HCT116 (cell line): Measurements from ENCODE around the gene FBN1. TPM values are rescaled to one million over a fixed set of nuclear protein-coding genes. Genes with fewer than 3 reads are reported as not detected.

Experiments used
- ATAC-seq: fragments of 200-7000 bp; cut with Tn5 transposase; 2 replicates; pipeline ENCODE4 v1.9.1; 2020; ENCODE audit warnings: mild to moderate bottlenecking, moderate library complexity
- BruUV-seq: library from RNA; stranded (reverse); fragments of 400-500 nt; replicated peaks from 2 replicates; lab custom pipeline; 2021; lab: Mats Ljungman, UMichigan
- CTCF ChIA-PET: fragments of 300-600 bp; sonication (Branson Sonifier 250); formaldehyde crosslinking; loops from one replicate; lab custom pipeline; 2021; ENCODE audit warnings: antibody characterized with exemption; lab: Charles Lee
- POLR2A ChIA-PET: fragments of 300-600, 350-600 bp; sonication (Branson Sonifier 250); formaldehyde crosslinking; loops from one replicate; lab custom pipeline; 2021; ENCODE audit warnings: antibody characterized with exemption; lab: Charles Lee
- RAD21 ChIA-PET, 2 experiments: fragments of 300-600 bp; sonication (Branson Sonifier 250); formaldehyde crosslinking; loops; one replicate each; lab custom pipeline; 2023; ENCODE audit warnings: low total read pairs in 2 of 2; ENCODE audit not compliant: uncharacterized antibody in 2 of 2, unreplicated experiment in 2 of 2, low non-redundant PET in 1 of 2; lab: Charles Lee
- DNase-seq: peaks from one replicate; pipeline ENCODE4 v3.0.0-alpha.2; 2010; ENCODE audit warnings: low read depth, low spot score
- H2AFZ ChIP-seq: fragments of 200-600 bp; shearing (Covaris generic), sonication (generic); 2 replicates; pipeline ENCODE4 v1.6.1; 2017; ENCODE audit warnings: low read depth, mixed run types, mixed read lengths, antibody characterized with exemption, low read length; ENCODE audit not compliant: poor library complexity, severe bottlenecking
- H3K27ac ChIP-seq: 2 replicates; pipeline ENCODE4 v1.5.1; 2012; ENCODE audit warnings: low read depth, low read length
- H3K27me3 ChIP-seq: fragments of 200-600 bp; sonication (generic); 2 replicates; pipeline ENCODE4 v1.6.1; 2016; ENCODE audit warnings: mixed run types, low read length, mixed read lengths; ENCODE audit not compliant: insufficient read depth
- H3K36me3 ChIP-seq, 2 experiments: fragments of 200-500 bp in 1 of 2; fragments of 200-600 bp in 1 of 2; sonication (Bioruptor generic) in 1 of 2; sonication (generic) in 1 of 2; 2 replicates each; pipeline versions ENCODE4 v1.5.1 to v1.6.1; 2014 to 2016; ENCODE audit warnings: low read length in 2 of 2, inconsistent platforms in 1 of 2, mixed read lengths in 1 of 2, mixed run types in 1 of 2; ENCODE audit not compliant: insufficient read depth in 2 of 2, control insufficient read depth in 1 of 2
- H3K4me1 ChIP-seq, 2 experiments: fragments of 200-600 bp in 1 of 2; sonication (generic) in 1 of 2; 2 replicates each; pipeline versions ENCODE4 v1.5.1 to v1.6.1; 2012 to 2017; ENCODE audit warnings: low read length in 2 of 2, inconsistent platforms in 1 of 2, mild to moderate bottlenecking in 1 of 2, mixed read lengths in 1 of 2, mixed run types in 1 of 2, moderate library complexity in 1 of 2; ENCODE audit not compliant: insufficient read depth in 2 of 2, control insufficient read depth in 1 of 2
- H3K4me2 ChIP-seq: fragments of 200-600 bp; sonication (generic); 2 replicates; pipeline ENCODE4 v1.6.1; 2017; ENCODE audit warnings: mixed run types, low read length, mixed read lengths
- H3K4me3 ChIP-seq, 2 experiments: fragments of 200-600 bp in 1 of 2; sonication (generic) in 1 of 2; replicated peaks in 1 of 2; 2 replicates each; pipeline ENCODE4 v1.5.1; 2011 to 2016; ENCODE audit warnings: low read length in 2 of 2, control low read depth in 1 of 2, low read depth in 1 of 2, mild to moderate bottlenecking in 1 of 2, mixed read lengths in 1 of 2, mixed run types in 1 of 2
- H3K79me2 ChIP-seq: fragments of 200-600 bp; sonication (generic); 2 replicates; pipeline ENCODE4 v1.6.1; 2017; ENCODE audit warnings: mild to moderate bottlenecking, mixed run types, low read length, moderate library complexity, mixed read lengths; ENCODE audit not compliant: insufficient read depth
- H3K9ac ChIP-seq: fragments of 200-600 bp; sonication (generic); 2 replicates; pipeline ENCODE4 v1.6.1; 2016; ENCODE audit warnings: low read length, mixed read lengths
- H3K9me2 ChIP-seq: fragments of 200-600 bp; sonication (generic), shearing (Covaris generic); 2 replicates; pipeline ENCODE4 v1.6.1; 2017; ENCODE audit warnings: mixed run types, mild to moderate bottlenecking, moderate library complexity; ENCODE audit not compliant: insufficient read depth
- H3K9me3 ChIP-seq, 2 experiments: fragments of 200-500 bp in 1 of 2; fragments of 200-600 bp in 1 of 2; sonication (Bioruptor generic) in 1 of 2; sonication (generic) in 1 of 2; 2 replicates each; pipeline ENCODE4 v1.6.1; 2014 to 2017; ENCODE audit warnings: low read length in 2 of 2, mixed read lengths in 2 of 2, inconsistent platforms in 1 of 2, low read depth in 1 of 2, mild to moderate bottlenecking in 1 of 2, mixed run types in 1 of 2, moderate library complexity in 1 of 2; ENCODE audit not compliant: control insufficient read depth in 1 of 2, insufficient read depth in 1 of 2
- H4K20me1 ChIP-seq: fragments of 200-600 bp; sonication (generic), shearing (Covaris generic); 2 replicates; pipeline ENCODE4 v1.6.1; 2017; ENCODE audit warnings: mixed run types, mild to moderate bottlenecking, moderate library complexity; ENCODE audit not compliant: insufficient read depth
- CTCF ChIP-seq, 3 experiments: fragments of 200-600 bp in 1 of 3; sonication (generic) in 1 of 3; IDR thresholded peaks in 2 of 3; conservative IDR thresholded peaks in 1 of 3; 2 replicates each; pipeline ENCODE4 v1.5.1; 2012 to 2017; ENCODE audit warnings: low read depth in 2 of 3, low read length in 2 of 3, antibody characterized with exemption in 1 of 3, borderline replicate concordance in 1 of 3, control low read depth in 1 of 3, mild to moderate bottlenecking in 1 of 3, mixed read lengths in 1 of 3, mixed run types in 1 of 3, moderate library complexity in 1 of 3; ENCODE audit not compliant: insufficient read depth in 1 of 3
- ELF1 ChIP-seq: IDR thresholded peaks from 2 replicates; pipeline ENCODE4 v1.6.1; 2012; ENCODE audit warnings: low read depth, borderline replicate concordance
- EZH2phosphoT487 ChIP-seq: fragments of 200-600 bp; IDR thresholded peaks from 2 replicates; pipeline ENCODE4 v1.6.1; 2018; ENCODE audit warnings: antibody characterized with exemption, borderline replicate concordance
- RAD21 ChIP-seq: IDR thresholded peaks from 2 replicates; pipeline ENCODE4 v1.6.1; 2012; ENCODE audit warnings: low read depth, mild to moderate bottlenecking
- SIN3A ChIP-seq: IDR thresholded peaks from 2 replicates; pipeline ENCODE4 v1.6.1; 2012; ENCODE audit warnings: low read depth
- SP1 ChIP-seq: IDR thresholded peaks from 2 replicates; pipeline ENCODE4 v1.6.1; 2012; ENCODE audit warnings: low read depth
- SRF ChIP-seq: IDR thresholded peaks from 2 replicates; pipeline ENCODE4 v1.6.1; 2012; ENCODE audit warnings: low read depth
- YY1 ChIP-seq: IDR thresholded peaks from 2 replicates; pipeline ENCODE4 v1.6.1; 2011; ENCODE audit warnings: low read length, low read depth, moderate library complexity, mild to moderate bottlenecking; ENCODE audit not compliant: insufficient replicate concordance; ENCODE audit errors: extremely low read depth
- ZBTB33 ChIP-seq: IDR thresholded peaks from 2 replicates; pipeline ENCODE4 v1.6.1; 2011; ENCODE audit warnings: mild to moderate bottlenecking, low read length, moderate library complexity; ENCODE audit not compliant: insufficient replicate concordance; ENCODE audit errors: extremely low read depth
- intact Hi-C: fragments of 100-400 bp; cut with micrococcal nuclease; formaldehyde crosslinking; loops from 2 replicates; pipeline ENCODE4 v1.10.0; 2022
- total RNA-seq: library from RNA; stranded (reverse); gene quantifications from one replicate; pipeline ENCODE4 v1.2.1, GENCODE V29; 2021; ENCODE audit not compliant: unreplicated experiment

Gene FBN1
- total RNA-seq, 1 experiment from 2014 or later: 1.7 TPM

GRCh38 chr15:48440084-48440483 is 205.4 kb downstream of the FBN1 start:
- no TSS peak for BruUV-seq
- no peak overlapping the region for H2AFZ ChIP-seq
- no peaks in the 10 kb centered on the region for H3K9me2 ChIP-seq
- no peak overlapping the region for H3K9ac ChIP-seq
- H3K79me2 ChIP-seq: no peaks in the 10 kb centered on the region
- ChIA-PET RAD21 (no interaction called here), CTCF (no interaction called here), POLR2A (no interaction called here)
- H3K4me2 ChIP-seq: no peak overlapping the region
- intact Hi-C loops: no loop called here
- no peak for DNase-seq
- peaks cover 0 to 8% of the 10 kb centered on the region in 2 experiments; a peak in 1 of 4 replicates for H3K4me1 ChIP-seq
- H4K20me1 ChIP-seq: no peaks in the 10 kb centered on the region
- no peak overlapping the region for H3K27ac ChIP-seq
- no peaks in the 10 kb centered on the region for H3K36me3 ChIP-seq
- no peak overlapping the region for H3K4me3 ChIP-seq
- no peaks in the 10 kb centered on the region for H3K9me3 ChIP-seq
- no peaks in the 10 kb centered on the region for H3K27me3 ChIP-seq
- no peak for TF ChIP-seq YY1
- no peak for TF ChIP-seq CTCF (IDR thresholded peaks at IDR 0.05 in 2 of 3, conservative IDR thresholded peaks at IDR 0.05 in 1 of 3; ENCODE audit: borderline replicate concordance in 1 of 3, insufficient read depth in 1 of 3, low read depth in 2 of 3, low read length in 2 of 3)
- TF ChIP-seq RAD21: no peak
- TF ChIP-seq ZBTB33: no peak
- no peak for TF ChIP-seq EZH2phosphoT487
- TF ChIP-seq SIN3A: no peak
- no peak for TF ChIP-seq SRF
- TF ChIP-seq ELF1: no peak
- no peak for TF ChIP-seq SP1
- no peak for ATAC-seq
